Activated naive CD4-positive, alpha-beta T cell treated with anti-CD3 and anti-CD28 coated beads, Interleukin-2, amount 50 U/mL, for 24 hours (primary cell): Measurements from ENCODE around the gene MAP3K21.

Experiments used
- H3K27ac Mint-ChIP-seq: one replicate; pipeline ENCODE4 v1.8.0; 2021; ENCODE audit warnings: mild to moderate bottlenecking, mixed read lengths
- H3K27me3 Mint-ChIP-seq: one replicate; pipeline ENCODE4 v1.8.0; 2021; ENCODE audit warnings: mixed read lengths
- H3K36me3 Mint-ChIP-seq: one replicate; pipeline ENCODE4 v1.8.0; 2021; ENCODE audit warnings: mixed read lengths
- H3K4me1 Mint-ChIP-seq: one replicate; pipeline ENCODE4 v1.8.0; 2021; ENCODE audit warnings: mixed read lengths
- H3K4me3 Mint-ChIP-seq: one replicate; pipeline ENCODE4 v1.8.0; 2021; ENCODE audit warnings: mild to moderate bottlenecking, mixed read lengths
- H3K9me3 Mint-ChIP-seq: one replicate; pipeline ENCODE4 v1.8.0; 2021; ENCODE audit warnings: mixed read lengths

The MAP3K21 gene

GRCh38 chr1:233362743-233363142 lies 35.2 kb downstream of the MAP3K21 start:
- Mint-ChIP-seq H3K27me3 (peaks cover 1% of the 10 kb centered on the region), H3K9me3 (no peaks in the 10 kb centered on the region), H3K4me1 (no peaks in the 10 kb centered on the region), H3K36me3 (no peaks in the 10 kb centered on the region), H3K4me3 (no peak overlapping the region), H3K27ac (no peak overlapping the region)

- Mint-ChIP-seq H3K27ac (no peak overlapping the region), H3K27me3 (peaks cover 1% of the 10 kb centered on the region), H3K4me1 (no peaks in the 10 kb centered on the region), H3K9me3 (no peaks in the 10 kb centered on the region), H3K4me3 (no peak overlapping the region), H3K36me3 (no peaks in the 10 kb centered on the region)
These were observed 36.5 kb downstream of the MAP3K21 start for GRCh38 chr1:233364026-233364425.

- Mint-ChIP-seq H3K9me3 (no peaks in the 10 kb centered on the region), H3K27ac (no peak overlapping the region), H3K4me3 (no peak overlapping the region), H3K27me3 (peaks cover 1% of the 10 kb centered on the region), H3K4me1 (no peaks in the 10 kb centered on the region), H3K36me3 (no peaks in the 10 kb centered on the region)
These were observed 37.4 kb downstream of the MAP3K21 start for GRCh38 chr1:233364695-233365539.

- Mint-ChIP-seq H3K9me3 (no peaks in the 10 kb centered on the region), H3K36me3 (no peaks in the 10 kb centered on the region), H3K27ac (no peak overlapping the region), H3K27me3 (peaks cover 1% of the 10 kb centered on the region), H3K4me1 (no peaks in the 10 kb centered on the region), H3K4me3 (no peak overlapping the region)
These were observed 39.1 kb downstream of the MAP3K21 start for GRCh38 chr1:233366575-233366974.

- H3K36me3 Mint-ChIP-seq, result no peaks in the 10 kb centered on the region
- H3K27me3 Mint-ChIP-seq, result peaks cover 1% of the 10 kb centered on the region
- H3K4me1 Mint-ChIP-seq, result no peaks in the 10 kb centered on the region
- no peak overlapping the region for H3K27ac Mint-ChIP-seq
- no peak overlapping the region for H3K4me3 Mint-ChIP-seq
- H3K9me3 Mint-ChIP-seq, result no peaks in the 10 kb centered on the region
These were observed 39.7 kb downstream of the MAP3K21 start for GRCh38 chr1:233367057-233367803.

- Mint-ChIP-seq H3K27me3 (peaks cover 1% of the 10 kb centered on the region), H3K27ac (no peak overlapping the region), H3K36me3 (no peaks in the 10 kb centered on the region), H3K9me3 (no peaks in the 10 kb centered on the region), H3K4me3 (no peak overlapping the region), H3K4me1 (no peaks in the 10 kb centered on the region)
These were observed 40.7 kb downstream of the MAP3K21 start for GRCh38 chr1:233368106-233368788.

GRCh38 chr1:233368789-233369130 lies 41.2 kb downstream of the MAP3K21 start:
- H3K4me1 Mint-ChIP-seq, result no peaks in the 10 kb centered on the region
- no peaks in the 10 kb centered on the region for H3K9me3 Mint-ChIP-seq
- H3K36me3 Mint-ChIP-seq, result no peaks in the 10 kb centered on the region
- H3K27me3 Mint-ChIP-seq, result peaks cover 1% of the 10 kb centered on the region
- no peak overlapping the region for H3K4me3 Mint-ChIP-seq
- H3K27ac Mint-ChIP-seq, result no peak overlapping the region

GRCh38 chr1:233372218-233373120 lies 44.9 kb downstream of the MAP3K21 start:
- H3K4me1 Mint-ChIP-seq, result no peaks in the 10 kb centered on the region
- no peaks in the 10 kb centered on the region for H3K36me3 Mint-ChIP-seq
- no peak overlapping the region for H3K27ac Mint-ChIP-seq
- no peaks in the 10 kb centered on the region for H3K27me3 Mint-ChIP-seq
- no peak overlapping the region for H3K4me3 Mint-ChIP-seq
- no peaks in the 10 kb centered on the region for H3K9me3 Mint-ChIP-seq

GRCh38 chr1:233373226-233373625 lies 45.7 kb downstream of the MAP3K21 start:
- no peaks in the 10 kb centered on the region for H3K9me3 Mint-ChIP-seq
- H3K36me3 Mint-ChIP-seq, result no peaks in the 10 kb centered on the region
- no peaks in the 10 kb centered on the region for H3K27me3 Mint-ChIP-seq
- no peak overlapping the region for H3K27ac Mint-ChIP-seq
- no peak overlapping the region for H3K4me3 Mint-ChIP-seq
- H3K4me1 Mint-ChIP-seq, result no peaks in the 10 kb centered on the region

GRCh38 chr1:233375653-233376052 lies 48.1 kb downstream of the MAP3K21 start:
- Mint-ChIP-seq H3K4me1 (no peaks in the 10 kb centered on the region), H3K27ac (no peak overlapping the region), H3K27me3 (no peaks in the 10 kb centered on the region), H3K36me3 (no peaks in the 10 kb centered on the region), H3K9me3 (no peaks in the 10 kb centered on the region), H3K4me3 (no peak overlapping the region)

- Mint-ChIP-seq H3K9me3 (no peaks in the 10 kb centered on the region), H3K36me3 (no peaks in the 10 kb centered on the region), H3K4me1 (no peaks in the 10 kb centered on the region), H3K27me3 (no peaks in the 10 kb centered on the region), H3K27ac (no peak overlapping the region), H3K4me3 (no peak overlapping the region)
These were observed 49.0 kb downstream of the MAP3K21 start for GRCh38 chr1:233376382-233377110.

GRCh38 chr1:233379869-233380438 lies 52.4 kb downstream of the MAP3K21 start:
- Mint-ChIP-seq H3K9me3 (no peaks in the 10 kb centered on the region), H3K27me3 (no peaks in the 10 kb centered on the region), H3K27ac (no peak overlapping the region), H3K4me1 (no peaks in the 10 kb centered on the region), H3K36me3 (peaks cover 5% of the 10 kb centered on the region), H3K4me3 (no peak overlapping the region)

- no peak overlapping the region for H3K4me3 Mint-ChIP-seq
- no peaks in the 10 kb centered on the region for H3K4me1 Mint-ChIP-seq
- peaks cover 5% of the 10 kb centered on the region for H3K36me3 Mint-ChIP-seq
- no peaks in the 10 kb centered on the region for H3K9me3 Mint-ChIP-seq
- no peaks in the 10 kb centered on the region for H3K27me3 Mint-ChIP-seq
- H3K27ac Mint-ChIP-seq, result no peak overlapping the region
These were observed 54.3 kb downstream of the MAP3K21 start for GRCh38 chr1:233381806-233382205.

GRCh38 chr1:233383984-233384383 lies 56.5 kb downstream of the MAP3K21 start:
- Mint-ChIP-seq H3K36me3 (peaks cover 5% of the 10 kb centered on the region), H3K27me3 (no peaks in the 10 kb centered on the region), H3K27ac (no peak overlapping the region)

More at GRCh38 chr1:233383984-233384383, 56.5 kb downstream of the MAP3K21 start:
- H3K9me3 Mint-ChIP-seq, result no peaks in the 10 kb centered on the region
- no peaks in the 10 kb centered on the region for H3K4me1 Mint-ChIP-seq
- no peak overlapping the region for H3K4me3 Mint-ChIP-seq
